Right hindlimb (tissue), 1 donor: Measurements from ENCODE around the gene FIBCD1.

ENCODE experiments used
- DNase-seq: peaks from one replicate; pipeline ENCODE4 v3.0.0-alpha.2; 2018

The FIBCD1 gene

GRCh38 chr9:130934702-130935647, 4.1 kb downstream of the FIBCD1 start:
- no peak for DNase-seq

GRCh38 chr9:130934246-130934645, 4.8 kb downstream of the FIBCD1 start:
- no peak for DNase-seq

GRCh38 chr9:130933114-130934046, 5.7 kb downstream of the FIBCD1 start:
- no peak for DNase-seq

GRCh38 chr9:130932255-130933079, 6.6 kb downstream of the FIBCD1 start:
- DNase-seq, result peak; percentile 55

GRCh38 chr9:130931508-130932254, 7.4 kb downstream of the FIBCD1 start:
- no peak for DNase-seq

GRCh38 chr9:130930804-130931349, 8.2 kb downstream of the FIBCD1 start:
- no peak for DNase-seq

- DNase-seq, result no peak
These were observed 8.8 kb downstream of the FIBCD1 start for GRCh38 chr9:130930132-130930803.

- no peak for DNase-seq
These were observed 9.4 kb downstream of the FIBCD1 start for GRCh38 chr9:130929571-130930038.

GRCh38 chr9:130927995-130928900, 10.8 kb downstream of the FIBCD1 start:
- no peak for DNase-seq

- no peak for DNase-seq
These were observed 11.7 kb downstream of the FIBCD1 start for GRCh38 chr9:130927338-130927737.

GRCh38 chr9:130925050-130925678, 13.9 kb downstream of the FIBCD1 start:
- no peak for DNase-seq

GRCh38 chr9:130924448-130924788, 14.6 kb downstream of the FIBCD1 start:
- DNase-seq, result no peak

- DNase-seq, result no peak
These were observed 15.2 kb downstream of the FIBCD1 start for GRCh38 chr9:130923611-130924447.

- DNase-seq, result no peak
These were observed 16.0 kb downstream of the FIBCD1 start for GRCh38 chr9:130922893-130923610.

GRCh38 chr9:130921989-130922892, 16.8 kb downstream of the FIBCD1 start:
- DNase-seq, result no peak

- no peak for DNase-seq
These were observed 17.6 kb downstream of the FIBCD1 start for GRCh38 chr9:130921300-130921988.
